ENCODE measurements around the gene ZDHHC14. TPM values are rescaled to one million over a fixed set of nuclear protein-coding genes. Genes with fewer than 3 reads are reported as not detected.

The ZDHHC14 gene
- total RNA-seq, 4 donors from 2014 or later = 6.5 to 10.4 (median 8.0) TPM

- no peak for TF ChIP-seq CTCF (IDR thresholded peaks at IDR 0.05; ENCODE audit: low read depth)
Measured at GRCh38 chr6:157650261-157650640, 269.3 kb downstream of the ZDHHC14 start.

GRCh38 chr6:157650801-157651200 is 269.8 kb downstream of the ZDHHC14 start:
- TF ChIP-seq CTCF (IDR thresholded peaks at IDR 0.05; ENCODE audit: low read depth) = no peak

- no peak for TF ChIP-seq CTCF (IDR thresholded peaks at IDR 0.05; ENCODE audit: low read depth)
Measured at GRCh38 chr6:157651731-157652490, 270.9 kb downstream of the ZDHHC14 start.

DNA sequence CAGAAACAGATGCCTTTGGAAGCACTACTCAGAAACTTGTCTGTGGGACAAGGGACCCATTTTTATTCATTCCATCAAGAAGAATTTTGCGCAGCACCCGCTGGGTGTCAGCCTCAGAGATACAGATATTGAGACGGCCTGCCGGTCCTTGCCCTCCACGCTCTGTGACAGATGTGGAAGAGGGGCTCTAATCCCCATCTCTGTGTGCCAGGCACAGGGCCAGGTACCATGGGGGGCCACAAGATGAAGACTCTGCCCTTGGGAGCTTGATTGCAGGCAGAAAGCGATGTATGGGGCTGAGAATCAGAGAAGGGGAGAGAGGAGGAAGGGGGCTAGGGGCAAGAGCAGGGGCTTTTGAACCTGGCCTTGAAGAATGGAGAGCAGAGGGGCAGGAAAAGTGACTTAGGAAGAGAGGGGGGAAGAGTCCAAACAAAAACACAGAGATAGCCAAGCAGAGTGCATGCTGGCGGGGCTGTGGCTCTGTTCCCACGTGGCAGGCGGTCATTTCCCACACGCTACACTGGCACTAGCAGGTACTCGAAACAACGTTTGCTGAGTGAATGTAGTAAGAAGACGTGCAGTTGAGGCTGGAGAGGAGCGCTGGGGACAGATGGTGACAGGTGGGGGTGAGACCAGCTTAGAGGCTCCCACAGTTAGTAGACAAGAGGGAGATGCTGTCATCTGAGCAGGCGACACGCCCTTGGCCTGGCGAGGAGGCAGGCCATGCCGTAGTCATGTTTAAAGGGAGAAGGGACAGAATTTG is 271.8 kb downstream of the ZDHHC14 start:
- TF ChIP-seq CTCF (IDR thresholded peaks at IDR 0.05; ENCODE audit: low read depth) = no peak

- TF ChIP-seq CTCF (IDR thresholded peaks at IDR 0.05; ENCODE audit: low read depth) = no peak
Measured at GRCh38 chr6:157653521-157653920, 272.5 kb downstream of the ZDHHC14 start.

DNA sequence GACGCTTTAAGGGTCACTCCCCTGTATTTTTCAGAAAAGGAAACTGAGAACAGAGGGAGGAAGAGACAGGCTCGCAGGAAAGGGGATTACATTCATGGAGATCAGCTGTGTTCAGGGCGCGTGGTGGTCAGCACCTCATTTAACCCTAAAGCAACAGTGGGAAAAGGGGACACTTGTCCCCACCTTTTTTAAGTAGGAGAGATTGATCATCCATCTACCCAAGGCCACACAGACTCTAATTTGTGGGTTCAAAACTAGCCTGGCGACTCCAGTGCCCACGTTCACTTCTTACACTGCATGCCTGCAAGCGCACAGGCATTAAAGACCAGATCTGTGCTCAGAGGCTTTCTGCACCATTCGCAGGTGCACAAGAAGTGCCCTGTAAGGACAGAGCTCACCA is 274.1 kb downstream of the ZDHHC14 start:
- no peak for TF ChIP-seq CTCF (IDR thresholded peaks at IDR 0.05; ENCODE audit: low read depth)

DNA sequence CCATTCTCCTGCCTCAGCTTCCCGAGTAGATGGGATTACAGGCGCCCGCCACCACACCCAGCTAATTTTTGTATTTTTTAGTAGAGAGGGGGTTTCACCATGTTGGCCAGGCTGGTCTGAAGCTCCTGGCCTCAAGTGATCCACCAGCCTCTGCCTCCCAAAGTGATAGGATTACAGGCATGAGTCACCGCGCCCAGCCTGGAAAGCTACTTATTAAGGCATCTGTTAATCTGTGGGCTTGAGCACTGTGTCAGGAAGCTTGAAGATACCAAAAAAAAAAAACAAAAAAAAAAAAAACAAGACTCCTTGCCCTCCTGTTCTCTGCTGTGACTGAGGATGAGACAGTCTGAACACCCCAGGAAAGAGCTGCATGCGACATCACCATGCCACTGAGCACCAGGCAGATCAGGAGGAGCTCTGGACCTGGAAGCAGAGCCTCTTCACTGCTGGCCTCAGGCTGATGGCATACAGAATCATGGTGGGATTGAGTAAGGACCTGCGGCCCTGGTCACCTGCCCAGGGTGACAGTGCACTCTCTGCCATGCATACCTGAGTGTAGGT is 275.5 kb downstream of the ZDHHC14 start:
- TF ChIP-seq CTCF (IDR thresholded peaks at IDR 0.05; ENCODE audit: low read depth) = no peak
